Measurements from ENCODE around the gene NDUFAF7.

Gene NDUFAF7

DNA sequence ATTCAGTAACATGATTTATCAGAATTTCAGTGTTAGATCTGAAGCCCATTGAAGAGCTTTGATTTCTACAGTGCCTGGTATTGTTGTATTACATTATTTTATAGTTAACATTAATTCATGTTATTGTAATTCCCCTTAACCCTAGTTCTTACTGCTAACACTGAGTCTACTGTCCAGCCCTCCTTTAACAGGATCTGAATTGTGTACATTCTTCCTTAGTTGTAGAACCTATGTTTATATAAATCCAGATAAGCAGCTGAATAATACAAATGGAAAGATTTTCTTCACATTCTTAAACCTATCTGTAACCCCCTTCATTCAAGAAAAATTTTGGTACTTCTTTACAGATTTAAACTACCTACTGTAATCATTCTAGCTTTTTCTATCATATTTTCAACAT is 14.7 kb downstream of the NDUFAF7 start (continued):
- TF ChIP-seq, protein P1, sequence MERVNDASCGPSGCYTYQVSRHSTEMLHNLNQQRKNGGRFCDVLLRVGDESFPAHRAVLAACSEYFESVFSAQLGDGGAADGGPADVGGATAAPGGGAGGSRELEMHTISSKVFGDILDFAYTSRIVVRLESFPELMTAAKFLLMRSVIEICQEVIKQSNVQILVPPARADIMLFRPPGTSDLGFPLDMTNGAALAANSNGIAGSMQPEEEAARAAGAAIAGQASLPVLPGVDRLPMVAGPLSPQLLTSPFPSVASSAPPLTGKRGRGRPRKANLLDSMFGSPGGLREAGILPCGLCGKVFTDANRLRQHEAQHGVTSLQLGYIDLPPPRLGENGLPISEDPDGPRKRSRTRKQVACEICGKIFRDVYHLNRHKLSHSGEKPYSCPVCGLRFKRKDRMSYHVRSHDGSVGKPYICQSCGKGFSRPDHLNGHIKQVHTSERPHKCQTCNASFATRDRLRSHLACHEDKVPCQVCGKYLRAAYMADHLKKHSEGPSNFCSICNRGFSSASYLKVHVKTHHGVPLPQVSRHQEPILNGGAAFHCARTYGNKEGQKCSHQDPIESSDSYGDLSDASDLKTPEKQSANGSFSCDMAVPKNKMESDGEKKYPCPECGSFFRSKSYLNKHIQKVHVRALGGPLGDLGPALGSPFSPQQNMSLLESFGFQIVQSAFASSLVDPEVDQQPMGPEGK (CRISPR knock-in tag; IDR thresholded peaks at IDR 0.05; ENCODE audit: borderline replicate concordance), result no peak

- no peak for ATAC-seq
- TF ChIP-seq PPARA (CRISPR knock-in tag; IDR thresholded peaks at IDR 0.05; ENCODE audit: borderline replicate concordance) (no peak), ZFP30 (CRISPR knock-in tag; IDR thresholded peaks at IDR 0.05) (no peak), TCF4 (CRISPR knock-in tag; IDR thresholded peaks at IDR 0.05; ENCODE audit: borderline replicate concordance) (no peak), ISL1 (CRISPR knock-in tag; IDR thresholded peaks at IDR 0.05) (no peak), ARNTL (CRISPR knock-in tag; IDR thresholded peaks at IDR 0.05; ENCODE audit: borderline replicate concordance, low read depth) (no peak), ESRRG (CRISPR knock-in tag; IDR thresholded peaks at IDR 0.05) (no peak), TSHZ2 (CRISPR knock-in tag; IDR thresholded peaks at IDR 0.05) (no peak), RARB (CRISPR knock-in tag; IDR thresholded peaks at IDR 0.05) (no peak), ZNF8 (CRISPR knock-in tag; IDR thresholded peaks at IDR 0.05) (no peak), ZC3H10 (CRISPR knock-in tag; IDR thresholded peaks at IDR 0.05) (no peak)
- TF ChIP-seq, protein P2, sequence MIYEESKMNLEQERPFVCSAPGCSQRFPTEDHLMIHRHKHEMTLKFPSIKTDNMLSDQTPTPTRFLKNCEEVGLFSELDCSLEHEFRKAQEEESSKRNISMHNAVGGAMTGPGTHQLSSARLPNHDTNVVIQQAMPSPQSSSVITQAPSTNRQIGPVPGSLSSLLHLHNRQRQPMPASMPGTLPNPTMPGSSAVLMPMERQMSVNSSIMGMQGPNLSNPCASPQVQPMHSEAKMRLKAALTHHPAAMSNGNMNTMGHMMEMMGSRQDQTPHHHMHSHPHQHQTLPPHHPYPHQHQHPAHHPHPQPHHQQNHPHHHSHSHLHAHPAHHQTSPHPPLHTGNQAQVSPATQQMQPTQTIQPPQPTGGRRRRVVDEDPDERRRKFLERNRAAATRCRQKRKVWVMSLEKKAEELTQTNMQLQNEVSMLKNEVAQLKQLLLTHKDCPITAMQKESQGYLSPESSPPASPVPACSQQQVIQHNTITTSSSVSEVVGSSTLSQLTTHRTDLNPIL (CRISPR knock-in tag; IDR thresholded peaks at IDR 0.05; ENCODE audit: low read depth), result no peak
Measured at GRCh38 chr2:37250869-37251740, 19.6 kb downstream of the NDUFAF7 start.

DNA sequence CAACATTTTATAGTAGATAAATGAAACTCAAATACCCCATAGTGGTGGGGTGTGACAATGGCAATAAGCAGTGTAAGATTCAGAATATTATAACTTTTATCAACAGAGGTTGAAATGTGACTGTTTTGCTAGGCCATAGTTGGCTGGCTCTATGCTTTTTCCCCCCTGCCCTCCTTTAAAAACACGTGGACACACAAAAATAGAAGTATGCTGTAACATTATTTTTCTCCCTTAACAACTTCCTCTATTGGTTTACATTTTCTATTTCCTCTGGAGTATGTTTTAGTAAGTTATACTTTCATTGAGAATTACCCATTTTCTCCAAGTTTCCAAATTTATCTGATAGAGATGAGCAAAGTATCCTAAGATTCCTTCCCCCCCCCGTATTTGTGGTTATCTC is 31.1 kb downstream of the NDUFAF7 start:
- TF ChIP-seq CSDC2 (CRISPR knock-in tag; IDR thresholded peaks at IDR 0.05) (no peak), ESRRG (CRISPR knock-in tag; IDR thresholded peaks at IDR 0.05) (no peak), TOX (CRISPR knock-in tag; IDR thresholded peaks at IDR 0.05; ENCODE audit: borderline replicate concordance) (no peak), ZFP30 (CRISPR knock-in tag; IDR thresholded peaks at IDR 0.05) (no peak), ZNF565 (CRISPR knock-in tag; conservative IDR thresholded peaks at IDR 0.05; ENCODE audit: low read depth) (no peak)
- ATAC-seq, result no peak

- TF ChIP-seq TSHZ2 (CRISPR knock-in tag; IDR thresholded peaks at IDR 0.05), result no peak
- no peak for TF ChIP-seq BACH2 (CRISPR knock-in tag; IDR thresholded peaks at IDR 0.05; ENCODE audit: borderline replicate concordance)
- no peak for TF ChIP-seq ZC3H10 (CRISPR knock-in tag; IDR thresholded peaks at IDR 0.05)
- no peak for TF ChIP-seq SNAI2 (CRISPR knock-in tag; IDR thresholded peaks at IDR 0.05)
- TF ChIP-seq ZNF8 (CRISPR knock-in tag; IDR thresholded peaks at IDR 0.05), result no peak
- TF ChIP-seq ARNTL (CRISPR knock-in tag; IDR thresholded peaks at IDR 0.05; ENCODE audit: borderline replicate concordance, low read depth), result no peak
- TF ChIP-seq, protein P1 (CRISPR knock-in tag; IDR thresholded peaks at IDR 0.05; ENCODE audit: borderline replicate concordance), result no peak
- no peak for TF ChIP-seq ZNF565 (CRISPR knock-in tag; conservative IDR thresholded peaks at IDR 0.05; ENCODE audit: low read depth)
- ATAC-seq, result no peak
Measured at GRCh38 chr2:37263839-37264238, 32.4 kb downstream of the NDUFAF7 start.

Measured in SK-N-SH treated with all-trans-retinoic acid at 6 μM for 48 hours (cell line).